IPS-15b (cell line): ENCODE data around the gene MYBL2.

Experiments
- H3K27me3 ChIP-seq: one replicate; pipeline ENCODE4 v1.6.1; 2013; ENCODE audit warnings: low read length; ENCODE audit not compliant: control insufficient read depth, insufficient read depth
- H3K36me3 ChIP-seq: one replicate; pipeline ENCODE4 v1.6.1; 2013; ENCODE audit warnings: low read length; ENCODE audit not compliant: control insufficient read depth, insufficient read depth
- H3K4me1 ChIP-seq: one replicate; pipeline ENCODE4 v1.6.1; 2013; ENCODE audit warnings: mild to moderate bottlenecking, low read length; ENCODE audit not compliant: control insufficient read depth, insufficient read depth
- H3K4me3 ChIP-seq: one replicate; pipeline ENCODE4 v1.5.1; 2013; ENCODE audit warnings: low read depth, low read length
- H3K9ac ChIP-seq: one replicate; pipeline ENCODE4 v1.6.1; 2013; ENCODE audit warnings: low read depth, mild to moderate bottlenecking, low read length
- H3K9me3 ChIP-seq: one replicate; pipeline ENCODE4 v1.6.1; 2013; ENCODE audit warnings: mild to moderate bottlenecking, low read length; ENCODE audit not compliant: control insufficient read depth, insufficient read depth

MYBL2 gene

DNA sequence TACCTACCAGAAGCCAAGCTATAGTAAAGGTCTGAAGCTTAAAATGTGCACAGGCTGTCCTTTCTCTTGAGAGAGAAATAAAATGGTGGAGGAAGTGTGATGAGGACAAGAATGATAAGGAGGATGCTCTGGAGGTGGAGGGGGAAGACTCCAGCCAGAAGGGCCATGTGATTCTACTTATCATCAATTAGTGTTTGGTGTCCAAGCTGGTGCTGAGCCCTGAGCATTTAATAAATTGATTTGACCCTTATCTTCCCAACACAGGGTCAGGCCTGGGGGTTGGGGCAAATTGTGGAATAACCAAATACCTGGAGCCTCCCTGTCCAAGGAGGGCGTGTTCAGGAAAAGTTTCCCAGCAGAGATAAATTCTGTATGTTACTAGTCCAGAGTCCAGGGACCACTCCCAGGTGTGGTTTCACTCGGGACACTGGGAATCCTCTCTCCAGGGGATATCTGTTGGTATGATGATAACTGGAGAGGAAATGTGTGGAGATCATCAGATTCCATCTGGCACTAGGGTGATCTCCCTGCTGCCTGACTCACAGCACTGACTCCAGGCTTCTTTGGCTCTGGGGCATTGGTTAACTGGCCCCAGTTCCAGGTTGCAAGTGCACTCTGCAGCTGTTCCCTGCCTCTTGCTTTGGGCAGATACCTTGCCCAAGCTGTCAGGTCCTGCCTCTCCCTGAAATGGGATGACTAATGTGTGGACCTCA lies 3.8 kb upstream of the MYBL2 start:
- no peaks in the 10 kb centered on the region for H3K9me3 ChIP-seq
- no peak overlapping the region for H3K9ac ChIP-seq

DNA sequence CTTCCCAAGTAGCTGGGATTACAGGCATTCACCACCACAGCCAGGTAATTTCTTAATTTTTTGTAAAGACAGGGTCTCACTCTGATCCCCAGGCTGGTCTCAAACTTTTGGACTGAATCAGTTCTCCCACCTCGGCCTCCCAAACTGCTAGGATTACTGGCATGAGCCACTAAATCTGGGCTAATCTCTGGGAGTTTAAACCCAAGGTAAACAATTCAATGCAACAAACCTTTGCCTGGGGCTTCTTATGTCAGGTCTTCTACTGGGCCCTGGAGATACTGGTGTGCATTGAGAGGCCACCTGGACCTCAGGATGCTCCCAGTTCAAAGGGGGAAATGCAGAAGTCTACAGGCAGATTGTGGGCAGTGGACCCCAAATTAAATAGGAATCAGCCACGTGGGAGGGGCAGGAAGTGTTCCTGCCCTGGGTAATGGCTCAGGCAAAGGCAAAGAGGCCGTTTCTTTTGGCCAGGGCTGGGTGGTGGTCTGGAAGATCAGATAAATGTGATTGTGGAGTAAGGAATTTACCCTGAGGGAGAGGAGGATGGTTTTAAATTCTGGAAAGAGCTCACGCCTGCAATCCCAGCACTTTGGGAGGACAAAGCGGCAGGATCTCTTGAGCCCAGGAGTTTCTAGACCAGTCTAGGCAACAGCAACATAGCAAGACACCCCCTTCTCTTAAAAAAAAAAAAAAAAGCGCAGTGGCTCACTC lies 1.3 kb upstream of the MYBL2 start:
- Histone ChIP-seq H3K4me3 (no peak overlapping the region), H3K9ac (no peak overlapping the region), H3K4me1 (no peaks in the 10 kb centered on the region)

More for the DNA sequence above, 3.8 kb upstream of the MYBL2 start:
- no peak overlapping the region for H3K4me3 ChIP-seq
- no peaks in the 10 kb centered on the region for H3K4me1 ChIP-seq
- H3K27me3 ChIP-seq, result no peaks in the 10 kb centered on the region
- no peaks in the 10 kb centered on the region for H3K36me3 ChIP-seq

DNA sequence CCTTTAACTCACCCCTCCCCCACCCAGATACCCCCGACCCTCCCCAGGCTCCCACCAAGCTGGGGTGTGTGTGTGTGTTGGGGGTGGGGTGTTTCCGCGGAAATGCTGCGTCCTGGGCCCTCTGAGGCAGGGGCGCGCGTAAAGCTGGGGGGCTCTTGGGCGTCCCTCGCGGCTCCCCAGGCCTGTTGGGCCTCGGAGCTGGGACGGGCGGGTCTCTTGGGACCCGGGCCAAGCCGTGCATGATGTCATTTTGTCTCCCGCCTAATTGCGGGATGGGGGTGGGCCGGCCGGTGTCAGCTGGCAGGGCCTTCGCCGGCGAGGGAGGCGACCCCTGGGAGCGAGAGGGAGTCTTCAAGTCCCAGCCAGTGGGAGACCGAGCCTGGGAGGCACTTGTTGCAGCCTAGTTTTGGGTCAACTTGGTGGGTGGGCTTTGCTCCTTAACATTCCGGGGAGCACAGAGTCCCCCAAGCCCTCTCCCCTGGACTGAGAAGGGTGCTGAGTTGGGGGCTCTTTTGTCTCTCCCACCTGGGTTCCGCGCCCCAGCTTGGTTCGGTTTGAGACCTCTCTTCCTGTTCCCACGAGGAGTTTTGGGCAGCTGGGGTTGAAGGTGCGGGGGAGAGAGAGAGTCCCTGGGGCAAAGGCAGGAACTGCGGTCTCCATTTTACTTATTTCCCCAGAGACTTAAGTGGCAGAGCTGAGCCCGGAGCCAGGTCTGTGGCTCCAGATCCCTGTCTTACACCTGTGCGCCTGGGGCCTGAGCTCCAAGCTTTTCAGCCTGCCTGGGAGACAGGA lies 623 bp downstream of the MYBL2 start:
- Histone ChIP-seq H3K27me3 (no peaks in the 10 kb centered on the region), H3K4me3 (peak overlapping the region; percentile 76), H3K9me3 (no peaks in the 10 kb centered on the region), H3K9ac (peak overlapping the region; percentile 87), H3K36me3 (peaks cover 5% of the 10 kb centered on the region), H3K4me1 (no peaks in the 10 kb centered on the region)

More for the DNA sequence above, 1.3 kb upstream of the MYBL2 start:
- H3K9me3 ChIP-seq, result no peaks in the 10 kb centered on the region
- H3K36me3 ChIP-seq, result no peaks in the 10 kb centered on the region
- no peaks in the 10 kb centered on the region for H3K27me3 ChIP-seq

DNA sequence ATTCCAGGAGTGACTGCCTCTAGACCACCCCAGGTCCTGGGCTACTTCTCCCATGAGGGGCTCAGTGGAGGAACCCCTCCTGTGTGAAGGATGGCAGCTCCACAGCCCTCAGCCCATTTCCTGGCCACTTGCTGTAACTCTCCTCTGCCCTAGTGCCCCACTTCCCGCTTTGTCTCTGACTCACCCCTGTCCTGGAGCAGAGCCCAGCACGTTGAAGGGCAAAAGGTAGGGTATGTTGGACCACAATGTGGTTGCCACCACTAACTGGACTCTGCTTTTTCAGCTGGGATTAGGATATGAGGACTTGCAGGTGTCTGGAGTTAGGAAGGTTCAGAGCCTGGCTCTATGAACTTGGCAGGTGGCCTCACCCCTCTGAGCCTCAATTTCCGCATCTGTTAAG lies 2.4 kb downstream of the MYBL2 start:
- no peaks in the 10 kb centered on the region for H3K4me1 ChIP-seq
- H3K9ac ChIP-seq, result no peak overlapping the region
- H3K36me3 ChIP-seq, result peaks cover 20% of the 10 kb centered on the region

GRCh38 chr20:43670423-43670822 lies 3.5 kb downstream of the MYBL2 start:
- Histone ChIP-seq H3K27me3 (no peaks in the 10 kb centered on the region), H3K36me3 (peaks cover 24% of the 10 kb centered on the region), H3K9ac (no peak overlapping the region), H3K4me1 (no peaks in the 10 kb centered on the region), H3K4me3 (no peak overlapping the region), H3K9me3 (no peaks in the 10 kb centered on the region)

More for the DNA sequence above, 2.4 kb downstream of the MYBL2 start:
- H3K9me3 ChIP-seq, result no peaks in the 10 kb centered on the region
- peak overlapping the region; percentile 8 for H3K4me3 ChIP-seq
- H3K27me3 ChIP-seq, result no peaks in the 10 kb centered on the region

DNA sequence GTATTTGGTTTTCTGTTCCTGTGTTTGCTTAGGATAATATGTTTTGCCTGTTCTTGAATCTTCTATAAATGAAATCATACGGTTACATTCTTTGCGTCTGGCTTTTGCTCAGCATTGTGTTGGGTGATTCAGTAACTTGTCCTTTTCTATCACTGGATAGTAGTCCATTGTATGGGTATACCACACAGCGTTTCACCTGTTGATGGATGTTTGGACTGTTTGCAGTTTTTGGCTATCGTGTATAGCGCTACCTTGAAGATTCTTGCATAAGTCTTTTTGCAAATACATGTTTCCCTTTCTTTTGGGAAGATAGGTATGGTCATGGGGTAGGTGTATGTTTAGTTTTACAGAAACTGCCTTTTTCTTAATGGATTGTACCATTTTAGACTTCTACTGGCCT lies 9.5 kb downstream of the MYBL2 start:
- peaks cover 30% of the 10 kb centered on the region for H3K36me3 ChIP-seq
- H3K27me3 ChIP-seq, result no peaks in the 10 kb centered on the region
- no peaks in the 10 kb centered on the region for H3K9me3 ChIP-seq
- no peaks in the 10 kb centered on the region for H3K4me1 ChIP-seq
- H3K4me3 ChIP-seq, result no peak overlapping the region
- H3K9ac ChIP-seq, result no peak overlapping the region

- Histone ChIP-seq H3K9ac (no peak overlapping the region), H3K4me3 (no peak overlapping the region), H3K27me3 (no peaks in the 10 kb centered on the region), H3K36me3 (peaks cover 28% of the 10 kb centered on the region), H3K9me3 (no peaks in the 10 kb centered on the region), H3K4me1 (no peaks in the 10 kb centered on the region)
These were observed 14.1 kb downstream of the MYBL2 start for GRCh38 chr20:43680981-43681380.

DNA sequence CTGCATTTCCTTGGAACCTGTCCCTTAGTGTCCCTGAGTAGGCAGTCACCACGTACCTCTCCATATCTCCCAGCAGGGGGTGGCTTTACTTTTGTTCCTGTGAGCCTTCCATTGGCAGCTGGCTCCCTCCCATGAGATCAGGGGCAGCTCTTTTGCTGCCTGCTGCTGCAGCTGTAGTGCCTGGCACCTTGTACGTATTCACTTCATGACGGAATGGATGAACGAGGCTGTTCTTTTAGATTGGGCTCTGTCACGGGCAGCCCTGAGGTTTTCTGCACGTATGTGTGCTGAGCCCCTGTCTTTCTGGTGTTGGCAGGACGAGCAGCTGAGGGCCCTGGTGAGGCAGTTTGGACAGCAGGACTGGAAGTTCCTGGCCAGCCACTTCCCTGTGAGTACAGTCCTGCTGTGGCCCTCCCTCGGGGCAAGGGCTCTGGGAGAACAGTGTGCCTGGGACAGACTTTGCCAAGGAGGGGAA lies 14.6 kb downstream of the MYBL2 start:
- H3K9ac ChIP-seq, result no peak overlapping the region
- no peaks in the 10 kb centered on the region for H3K27me3 ChIP-seq
- H3K9me3 ChIP-seq, result no peaks in the 10 kb centered on the region
- no peak overlapping the region for H3K4me3 ChIP-seq
- no peaks in the 10 kb centered on the region for H3K4me1 ChIP-seq
- H3K36me3 ChIP-seq, result peaks cover 30% of the 10 kb centered on the region

GRCh38 chr20:43681991-43682410 lies 15.1 kb downstream of the MYBL2 start:
- no peak overlapping the region for H3K4me3 ChIP-seq
- H3K9ac ChIP-seq, result no peak overlapping the region
- H3K9me3 ChIP-seq, result no peaks in the 10 kb centered on the region
- H3K27me3 ChIP-seq, result no peaks in the 10 kb centered on the region
- peaks cover 35% of the 10 kb centered on the region for H3K36me3 ChIP-seq
- no peaks in the 10 kb centered on the region for H3K4me1 ChIP-seq

- no peaks in the 10 kb centered on the region for H3K9me3 ChIP-seq
- peaks cover 33% of the 10 kb centered on the region for H3K36me3 ChIP-seq
- no peaks in the 10 kb centered on the region for H3K27me3 ChIP-seq
- H3K9ac ChIP-seq, result no peak overlapping the region
- no peaks in the 10 kb centered on the region for H3K4me1 ChIP-seq
- H3K4me3 ChIP-seq, result no peak overlapping the region
These were observed 15.5 kb downstream of the MYBL2 start for GRCh38 chr20:43682446-43682845.

DNA sequence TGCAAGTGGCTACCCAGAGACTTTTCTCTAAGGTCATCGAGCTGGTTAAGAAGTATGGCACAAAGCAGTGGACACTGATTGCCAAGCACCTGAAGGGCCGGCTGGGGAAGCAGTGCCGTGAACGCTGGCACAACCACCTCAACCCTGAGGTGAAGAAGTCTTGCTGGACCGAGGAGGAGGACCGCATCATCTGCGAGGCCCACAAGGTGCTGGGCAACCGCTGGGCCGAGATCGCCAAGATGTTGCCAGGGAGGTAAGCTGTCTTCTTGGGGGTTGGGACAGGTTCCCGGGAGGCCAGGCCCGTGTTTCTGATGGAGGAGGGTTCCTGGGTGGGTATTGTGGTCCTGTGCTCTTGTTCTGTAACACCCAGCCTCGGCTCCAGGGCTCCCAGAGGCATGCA lies 19.9 kb downstream of the MYBL2 start:
- Histone ChIP-seq H3K9ac (no peak overlapping the region), H3K9me3 (no peaks in the 10 kb centered on the region), H3K27me3 (no peaks in the 10 kb centered on the region), H3K4me1 (no peaks in the 10 kb centered on the region), H3K4me3 (no peak overlapping the region), H3K36me3 (peaks cover 37% of the 10 kb centered on the region)
